ENCODE measurements around the gene SYCP1. TPM values are rescaled to one million over a fixed set of nuclear protein-coding genes. Genes with fewer than 3 reads are reported as not detected.
"Not testable (repeated sequence)": the region's sequence is repeated elsewhere in the genome, so short reads cannot be mapped to it uniquely, and the experiment has no call there.

The SYCP1 gene
- total RNA-seq, 4 donors from 2014 or later, result not detected

DNA sequence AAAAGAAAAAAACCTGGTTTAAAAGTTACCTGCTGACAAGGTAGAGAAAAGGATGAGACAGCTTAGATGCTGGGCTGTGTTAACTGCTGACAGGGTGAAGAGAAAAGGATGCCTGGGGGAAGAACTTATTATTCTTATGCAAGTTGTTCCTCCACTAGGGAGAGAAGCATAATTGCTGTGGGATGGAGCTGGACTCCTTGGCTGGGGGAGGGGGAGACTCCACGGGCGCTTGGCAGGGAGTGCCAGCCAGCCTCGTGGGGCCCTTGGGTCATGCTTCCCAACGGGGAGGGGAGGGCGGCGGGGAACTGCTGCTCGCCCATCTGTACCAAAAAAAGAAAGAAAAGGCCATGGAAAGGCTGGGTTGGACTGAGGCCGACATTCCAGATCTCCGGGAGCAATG, 47.2 kb downstream of the SYCP1 start:
- H3K4me3 ChIP-seq, result no peak overlapping the region
- peaks cover 0 to 3% of the 10 kb centered on the region in 2 donors for H3K9me3 ChIP-seq
- in situ Hi-C loops (cut with MboI; ENCODE audit: low pct_ligation_motif_present in 1 of 4, low pct_unique_long_range_greater_than_20kb in 1 of 4, low sequenced_read_pairs in 3 of 4), result no loop called here
- WGBS, 2 donors (ENCODE audit: low coverage in 1 of 2), result 51% methylated on average over 9 of the region's 9 CpGs; no CpG with 5 or more reads in 1 of the 2 donors
- no peaks in the 10 kb centered on the region for H3K27me3 ChIP-seq
- no peak for DNase-seq
- no peak for TF ChIP-seq POLR2A (IDR thresholded peaks at IDR 0.05)
- no peak for TF ChIP-seq POLR2AphosphoS5 (IDR thresholded peaks at IDR 0.05)
- TF ChIP-seq, protein P1, sequence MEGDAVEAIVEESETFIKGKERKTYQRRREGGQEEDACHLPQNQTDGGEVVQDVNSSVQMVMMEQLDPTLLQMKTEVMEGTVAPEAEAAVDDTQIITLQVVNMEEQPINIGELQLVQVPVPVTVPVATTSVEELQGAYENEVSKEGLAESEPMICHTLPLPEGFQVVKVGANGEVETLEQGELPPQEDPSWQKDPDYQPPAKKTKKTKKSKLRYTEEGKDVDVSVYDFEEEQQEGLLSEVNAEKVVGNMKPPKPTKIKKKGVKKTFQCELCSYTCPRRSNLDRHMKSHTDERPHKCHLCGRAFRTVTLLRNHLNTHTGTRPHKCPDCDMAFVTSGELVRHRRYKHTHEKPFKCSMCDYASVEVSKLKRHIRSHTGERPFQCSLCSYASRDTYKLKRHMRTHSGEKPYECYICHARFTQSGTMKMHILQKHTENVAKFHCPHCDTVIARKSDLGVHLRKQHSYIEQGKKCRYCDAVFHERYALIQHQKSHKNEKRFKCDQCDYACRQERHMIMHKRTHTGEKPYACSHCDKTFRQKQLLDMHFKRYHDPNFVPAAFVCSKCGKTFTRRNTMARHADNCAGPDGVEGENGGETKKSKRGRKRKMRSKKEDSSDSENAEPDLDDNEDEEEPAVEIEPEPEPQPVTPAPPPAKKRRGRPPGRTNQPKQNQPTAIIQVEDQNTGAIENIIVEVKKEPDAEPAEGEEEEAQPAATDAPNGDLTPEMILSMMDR (IDR thresholded peaks at IDR 0.05), result no peak
- TF ChIP-seq EP300 (IDR thresholded peaks at IDR 0.05; ENCODE audit: low read depth), result no peak
- H3K36me3 ChIP-seq, result no peaks in the 10 kb centered on the region
- no peak overlapping the region for H3K27ac ChIP-seq
- no peaks in the 10 kb centered on the region for H3K4me1 ChIP-seq
- intact Hi-C loops (cut with DNase I; ENCODE audit: low total_unique reads), result no loop called here

DNA sequence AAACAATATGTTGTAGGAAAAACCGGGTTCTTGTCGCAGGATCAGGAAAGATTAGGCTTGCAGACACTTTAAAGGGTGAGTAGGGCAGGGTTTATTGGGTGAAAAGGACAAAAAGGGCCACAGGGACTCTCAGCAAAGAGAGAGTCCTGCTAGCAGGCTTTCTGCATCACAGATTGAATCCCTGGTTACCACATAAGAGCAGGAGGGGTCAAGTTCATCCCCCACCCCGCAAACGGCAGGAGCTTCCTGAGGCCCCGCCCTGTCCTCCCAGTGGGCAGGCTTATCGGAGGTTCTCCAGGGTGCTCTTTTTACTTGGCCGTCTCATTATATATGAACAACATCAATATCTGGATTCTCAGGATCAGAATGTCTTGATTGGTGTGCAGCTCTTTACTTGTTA, 47.7 kb downstream of the SYCP1 start:
- 51 to 70% methylated on average over 2 to 7 of the region's 7 CpGs for WGBS, 2 donors (ENCODE audit: low coverage in 1 of 2)
- Histone ChIP-seq H3K27me3 (no peaks in the 10 kb centered on the region), H3K27ac (no peak overlapping the region), H3K4me1 (no peaks in the 10 kb centered on the region), H3K9me3 (peaks cover 0 to 3% of the 10 kb centered on the region in 2 donors), H3K4me3 (no peak overlapping the region), H3K36me3 (no peaks in the 10 kb centered on the region)
- TF ChIP-seq EP300 (IDR thresholded peaks at IDR 0.05; ENCODE audit: low read depth) (no peak), POLR2AphosphoS5 (IDR thresholded peaks at IDR 0.05) (no peak), POLR2A (IDR thresholded peaks at IDR 0.05) (no peak)
- TF ChIP-seq, protein P1 (IDR thresholded peaks at IDR 0.05), result no peak
- in situ Hi-C loops (cut with MboI; ENCODE audit: low pct_ligation_motif_present in 1 of 4, low pct_unique_long_range_greater_than_20kb in 1 of 4, low sequenced_read_pairs in 3 of 4), result no loop called here
- no peak for DNase-seq
- intact Hi-C loops (cut with DNase I; ENCODE audit: low total_unique reads), result no loop called here

DNA sequence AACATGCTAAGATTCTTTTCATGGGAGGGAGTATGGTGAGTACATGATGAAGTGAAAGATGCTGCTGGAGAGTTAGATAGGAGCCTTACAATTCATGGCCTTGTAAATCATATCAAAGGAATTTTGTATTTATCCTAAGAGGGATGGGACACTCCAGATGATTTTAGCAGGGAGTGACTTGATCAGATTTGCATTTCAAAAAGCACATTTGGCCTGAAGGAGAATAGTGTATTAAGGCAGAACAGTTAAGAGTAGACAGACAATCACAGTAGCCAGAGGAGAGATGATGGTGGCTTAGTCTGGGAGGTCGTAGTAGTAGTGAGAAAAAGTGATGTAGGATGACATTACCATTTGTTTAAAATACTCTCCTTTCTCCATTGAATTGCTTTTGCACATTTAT, 48.8 kb downstream of the SYCP1 start:
- Histone ChIP-seq H3K9me3 (peaks cover 0 to 3% of the 10 kb centered on the region in 2 donors), H3K4me1 (no peaks in the 10 kb centered on the region), H3K27me3 (no peaks in the 10 kb centered on the region), H3K36me3 (no peaks in the 10 kb centered on the region), H3K27ac (no peak overlapping the region), H3K4me3 (no peak overlapping the region)
- WGBS, 2 donors (ENCODE audit: low coverage in 1 of 2), result 67 to 80% methylated on average over 1 of the region's 1 CpG
- in situ Hi-C loops (cut with MboI; ENCODE audit: low pct_ligation_motif_present in 1 of 4, low pct_unique_long_range_greater_than_20kb in 1 of 4, low sequenced_read_pairs in 3 of 4), result no loop called here
- intact Hi-C loops (cut with DNase I; ENCODE audit: low total_unique reads), result no loop called here
- TF ChIP-seq EP300 (IDR thresholded peaks at IDR 0.05; ENCODE audit: low read depth) (no peak), POLR2AphosphoS5 (IDR thresholded peaks at IDR 0.05) (no peak)
- TF ChIP-seq, protein P1 (IDR thresholded peaks at IDR 0.05), result no peak
- DNase-seq, result no peak

DNA sequence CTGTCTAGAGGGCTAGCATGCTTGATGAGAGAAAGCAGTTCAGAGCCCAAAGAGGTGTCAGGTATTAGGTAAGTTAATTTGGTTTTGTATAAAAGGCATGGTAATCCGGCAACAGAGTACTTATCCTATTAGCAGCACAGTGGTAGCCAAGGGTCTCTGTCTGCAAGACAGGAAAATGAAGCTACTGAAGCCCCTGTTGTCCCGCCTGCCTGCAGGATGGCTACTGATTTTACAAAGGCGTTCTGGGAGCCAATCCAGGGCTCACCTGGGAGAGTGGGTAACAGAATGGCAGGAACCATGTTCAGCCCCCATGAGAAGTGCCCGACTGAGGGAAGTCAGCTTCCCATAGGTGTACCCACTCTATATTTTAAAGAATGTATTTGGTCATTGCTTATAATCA, 61.1 kb downstream of the SYCP1 start:
- in situ Hi-C loops (cut with MboI; ENCODE audit: low pct_ligation_motif_present in 1 of 4, low pct_unique_long_range_greater_than_20kb in 1 of 4, low sequenced_read_pairs in 3 of 4); H3K36me3 ChIP-seq; intact Hi-C loops (cut with DNase I; ENCODE audit: low total_unique reads); H3K27ac ChIP-seq; H3K27me3 ChIP-seq; H3K4me1 ChIP-seq; H3K9me3 ChIP-seq; DNase-seq; H3K4me3 ChIP-seq: not testable (repeated sequence)
- 65% methylated on average over 4 of the region's 4 CpGs; no CpG with 5 or more reads in 1 of the 2 donors for WGBS, 2 donors (ENCODE audit: low coverage in 1 of 2)

DNA sequence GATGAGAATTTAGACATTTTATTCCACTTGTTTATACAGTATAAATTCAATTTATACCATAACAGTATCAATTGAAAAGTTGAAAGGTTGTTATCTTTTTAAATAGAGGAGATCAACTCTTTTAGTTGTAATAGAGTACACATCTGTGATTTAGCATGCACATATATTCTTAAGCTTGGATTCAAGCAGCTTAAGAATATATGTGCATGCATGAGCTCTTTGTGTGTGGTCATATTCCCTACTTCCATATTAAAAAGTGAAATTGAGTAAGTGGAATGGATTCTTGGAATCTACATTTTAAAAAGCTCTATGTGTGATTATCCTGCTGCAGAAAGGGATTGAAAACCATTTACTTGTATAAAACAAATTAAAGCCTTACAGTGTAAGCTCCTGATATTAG, 71.9 kb downstream of the SYCP1 start:
- DNase-seq, result no peak
- Histone ChIP-seq H3K9me3 (no peaks in the 10 kb centered on the region), H3K27me3 (no peaks in the 10 kb centered on the region), H3K4me1 (no peaks in the 10 kb centered on the region), H3K36me3 (no peaks in the 10 kb centered on the region), H3K4me3 (no peak overlapping the region), H3K27ac (no peak overlapping the region)
- in situ Hi-C loops (cut with MboI; ENCODE audit: low pct_ligation_motif_present in 1 of 4, low pct_unique_long_range_greater_than_20kb in 1 of 4, low sequenced_read_pairs in 3 of 4) (no loop called here), intact Hi-C loops (cut with DNase I; ENCODE audit: low total_unique reads) (no loop called here)
- TF ChIP-seq, protein P1 (IDR thresholded peaks at IDR 0.05), result no peak
- TF ChIP-seq EP300 (IDR thresholded peaks at IDR 0.05; ENCODE audit: low read depth), result no peak
- no peak for TF ChIP-seq POLR2AphosphoS5 (IDR thresholded peaks at IDR 0.05)
- no peak for TF ChIP-seq POLR2A (IDR thresholded peaks at IDR 0.05)

Data from transverse colon (tissue), 4 donors.